Epidermal melanocyte (primary cell): ENCODE data around the gene PTPRF.
"Not testable (repeated sequence)": the region's sequence is repeated elsewhere in the genome, so short reads cannot be mapped to it uniquely, and the experiment has no call there.

ENCODE experiments used
- DNase-seq: peaks from one replicate; pipeline ENCODE4 v3.0.0; 2011; ENCODE audit warnings: low spot score; ENCODE audit not compliant: insufficient read length

PTPRF gene

DNA sequence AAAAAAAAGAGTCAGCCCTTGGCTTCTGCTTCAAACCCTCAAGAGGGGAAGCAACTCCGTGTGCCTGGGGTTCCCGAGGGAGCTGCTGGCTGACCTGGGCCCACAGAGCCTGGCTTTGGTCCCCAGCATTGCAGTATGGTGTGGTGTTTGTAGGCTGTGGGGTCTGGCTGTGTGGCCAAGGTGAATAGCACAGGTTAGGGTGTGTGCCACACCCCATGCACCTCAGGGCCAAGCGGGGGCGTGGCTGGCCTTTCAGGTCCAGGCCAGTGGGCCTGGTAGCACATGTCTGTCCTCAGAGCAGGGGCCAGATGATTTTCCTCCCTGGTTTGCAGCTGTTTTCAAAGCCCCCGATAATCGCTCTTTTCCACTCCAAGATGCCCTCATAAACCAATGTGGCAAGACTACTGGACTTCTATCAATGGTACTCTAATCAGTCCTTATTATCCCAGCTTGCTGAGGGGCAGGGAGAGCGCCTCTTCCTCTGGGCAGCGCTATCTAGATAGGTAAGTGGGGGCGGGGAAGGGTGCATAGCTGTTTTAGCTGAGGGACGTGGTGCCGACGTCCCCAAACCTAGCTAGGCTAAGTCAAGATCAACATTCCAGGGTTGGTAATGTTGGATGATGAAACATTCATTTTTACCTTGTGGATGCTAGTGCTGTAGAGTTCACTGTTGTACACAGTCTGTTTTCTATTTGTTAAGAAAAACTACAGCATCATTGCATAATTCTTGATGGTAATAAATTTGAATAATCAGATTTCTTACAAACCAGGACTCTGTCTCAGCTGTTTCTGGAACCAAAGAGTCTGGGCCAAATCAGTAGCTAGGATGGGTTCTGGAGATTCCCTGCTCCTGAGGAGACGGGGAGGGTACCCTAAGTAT, 92.5 kb downstream of the PTPRF start:
- no peak for DNase-seq

DNA sequence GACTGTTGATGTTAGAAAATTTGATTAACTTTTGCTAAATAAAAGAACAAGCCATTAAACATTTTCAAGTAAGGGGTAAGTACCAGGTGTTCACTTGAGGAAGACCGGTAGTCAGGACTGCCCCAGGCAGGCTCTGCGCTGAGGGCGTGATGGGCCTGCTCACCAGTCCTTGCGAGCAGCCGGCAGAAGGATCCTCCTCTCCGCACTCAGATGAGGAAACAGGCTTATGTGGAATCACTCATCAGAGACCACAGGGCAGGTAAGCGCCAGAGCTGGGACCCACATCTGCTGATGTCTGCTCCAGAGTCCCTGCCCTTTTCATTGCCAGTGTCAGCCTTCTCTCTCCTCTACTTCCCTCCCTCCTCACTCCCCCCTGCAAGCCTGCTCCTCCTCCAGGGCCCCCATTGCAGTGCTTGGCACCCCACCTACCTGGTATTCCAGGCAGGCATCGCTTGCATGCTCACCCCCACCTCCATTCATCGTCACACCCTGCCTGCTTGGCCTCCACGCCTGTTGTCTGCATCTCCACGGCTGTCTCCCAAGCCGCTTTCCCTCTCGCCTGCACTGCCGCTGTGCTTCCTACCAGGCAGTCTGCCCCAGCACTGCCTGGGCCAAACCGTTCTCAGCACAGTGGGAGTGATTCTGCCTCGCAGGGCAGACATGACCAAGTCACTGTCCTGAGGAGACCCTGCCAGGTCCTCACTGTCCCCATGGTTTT, 94.5 kb downstream of the PTPRF start:
- no peak for DNase-seq

DNA sequence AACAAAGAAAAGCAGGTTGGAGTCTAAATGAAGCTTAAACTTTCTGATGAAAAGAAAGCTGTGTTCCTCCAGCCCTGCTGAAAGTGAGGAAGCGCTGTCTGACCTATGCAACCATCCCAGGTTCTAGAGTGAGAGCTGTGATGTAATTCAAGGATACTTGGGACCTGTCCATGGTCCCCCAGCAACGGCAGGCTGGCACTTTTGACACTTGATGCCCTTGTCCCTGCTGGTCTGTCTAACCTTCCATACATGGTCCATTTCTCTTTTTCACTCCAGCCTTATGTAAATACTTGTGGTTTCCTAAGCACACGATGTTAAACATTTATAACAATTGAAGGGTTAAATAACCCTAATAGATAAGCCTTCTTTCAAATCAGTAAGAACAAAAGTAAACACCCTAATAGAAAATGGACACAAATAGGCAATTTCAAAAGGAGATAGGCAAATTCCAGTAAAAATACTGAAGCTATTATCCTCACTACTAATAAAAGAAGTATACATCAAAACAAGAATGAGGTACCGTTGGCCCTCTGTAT, 101.5 kb downstream of the PTPRF start:
- no peak for DNase-seq

DNA sequence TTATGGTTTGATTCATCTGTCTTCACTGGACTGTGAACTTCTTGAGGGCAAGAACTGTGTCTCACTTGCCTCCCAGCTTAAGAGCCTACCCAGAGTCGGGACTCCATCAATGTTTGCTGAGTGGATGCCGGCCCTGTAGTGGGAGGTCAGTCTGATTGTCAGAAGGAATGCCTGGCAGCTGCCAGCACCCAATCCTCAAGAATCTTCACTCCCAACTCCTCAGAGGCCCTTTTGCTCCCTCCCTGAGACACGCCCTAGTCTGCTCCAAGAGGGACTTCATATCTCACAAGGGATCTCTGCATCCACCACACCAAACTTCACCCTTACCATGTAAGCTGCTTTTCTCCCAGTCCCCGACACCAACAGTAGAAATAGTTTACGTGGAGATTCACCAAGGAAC, 104.0 kb downstream of the PTPRF start:
- no peak for DNase-seq

DNA sequence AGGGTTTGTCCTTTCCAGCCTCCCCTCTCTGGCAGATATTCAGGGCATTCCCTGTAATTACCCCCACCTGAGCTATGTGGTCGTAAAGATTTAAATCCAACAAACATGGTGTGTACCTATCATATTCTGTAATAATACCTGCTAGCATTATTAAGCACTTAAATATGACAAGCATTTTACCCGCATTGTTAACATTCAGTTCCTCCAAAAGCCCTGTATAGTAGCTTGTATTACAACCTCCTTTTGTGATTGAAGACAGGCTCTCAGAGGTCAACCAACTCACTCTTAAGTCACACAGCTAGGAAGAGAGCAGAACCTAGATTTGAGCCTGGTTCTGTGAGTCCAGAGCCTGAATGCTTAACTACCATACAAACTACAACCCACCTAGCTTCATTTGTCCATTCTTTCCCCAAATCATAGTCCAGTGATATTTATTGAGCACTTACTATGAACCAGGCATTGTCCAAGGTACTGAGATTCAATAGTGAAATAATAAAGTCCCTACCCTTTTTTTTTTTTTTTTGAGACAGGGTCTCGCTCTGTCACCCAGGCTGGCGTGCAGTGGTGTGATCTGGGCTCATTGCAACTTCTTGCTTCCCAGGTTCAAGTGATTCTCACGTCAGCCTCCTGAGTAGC, 105.4 kb downstream of the PTPRF start:
- DNase-seq = no peak

DNA sequence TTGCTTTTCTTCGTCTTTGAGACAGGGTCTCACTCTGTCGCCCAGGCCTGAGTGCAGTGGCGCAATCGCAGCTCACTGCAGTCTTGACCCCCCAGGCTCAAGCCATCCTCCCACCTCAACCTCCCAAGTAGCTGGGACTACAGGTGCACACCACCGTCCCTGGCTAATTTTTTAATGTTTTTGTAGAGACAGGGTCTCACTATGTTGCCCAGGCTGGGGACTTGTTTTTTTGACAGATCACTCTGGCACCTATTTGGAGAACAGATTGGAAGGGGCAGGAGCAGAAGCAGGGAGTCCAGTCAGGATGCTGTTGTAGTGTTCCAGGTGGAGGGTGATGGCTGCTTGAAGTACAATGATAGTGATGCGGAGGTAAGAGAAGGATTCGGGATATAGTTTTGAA, 106.6 kb downstream of the PTPRF start:
- DNase-seq = no peak

DNA sequence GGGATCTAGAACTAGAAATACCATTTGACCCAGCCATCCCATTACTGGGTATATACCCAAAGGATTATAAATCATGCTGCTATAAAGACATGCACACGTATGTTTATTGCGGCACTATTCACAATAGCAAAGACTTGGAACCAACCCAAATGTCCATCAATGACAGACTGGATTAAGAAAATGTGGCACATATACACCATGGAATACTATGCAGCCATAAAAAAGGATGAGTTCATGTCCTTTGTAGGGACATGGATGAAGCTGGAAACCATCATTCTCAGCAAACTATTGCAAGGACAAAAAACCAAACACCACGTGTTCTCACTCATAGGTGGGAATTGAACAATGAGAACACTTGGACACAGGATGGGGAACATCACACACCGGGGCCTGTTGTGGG, 107.7 kb downstream of the PTPRF start:
- not testable (repeated sequence) for DNase-seq

DNA sequence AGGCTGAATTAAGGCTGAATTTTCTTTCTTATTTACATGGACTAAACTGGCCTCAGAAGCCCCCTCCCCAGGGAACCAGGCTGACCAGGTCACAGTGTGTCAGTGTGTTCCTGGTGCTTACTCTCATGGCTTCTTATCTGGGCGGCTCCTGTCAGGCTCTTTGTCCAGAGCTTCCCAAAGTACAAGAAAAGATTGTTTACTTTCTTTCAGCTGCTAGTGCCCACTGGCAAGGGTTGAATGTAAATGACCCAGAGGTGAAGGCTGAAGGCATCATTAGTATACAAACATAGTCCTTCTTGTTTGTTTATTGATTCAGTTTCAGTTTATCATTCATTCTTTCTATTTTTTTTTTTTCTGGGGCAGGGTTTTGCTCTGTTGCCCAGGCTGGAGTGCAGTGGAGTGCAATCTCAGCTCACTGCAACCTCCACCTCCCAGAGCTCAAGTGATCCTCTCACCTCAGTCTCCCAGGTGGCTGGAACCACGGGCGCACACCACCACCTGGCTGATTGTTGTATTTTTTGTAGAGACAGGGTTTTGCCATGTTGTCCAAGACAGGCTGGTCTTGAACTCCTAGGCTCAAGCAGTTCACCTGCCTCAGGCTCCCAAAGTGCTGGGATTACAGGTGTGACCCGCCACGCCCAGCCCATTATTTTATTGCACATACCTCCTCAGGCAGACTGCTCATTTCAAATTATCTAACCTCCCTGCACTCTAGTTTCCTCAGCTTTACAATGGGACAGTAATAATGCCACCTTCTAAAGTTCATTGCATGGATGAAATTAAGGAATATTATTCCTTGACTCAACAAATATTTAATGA, 109.5 kb downstream of the PTPRF start:
- DNase-seq = no peak

DNA sequence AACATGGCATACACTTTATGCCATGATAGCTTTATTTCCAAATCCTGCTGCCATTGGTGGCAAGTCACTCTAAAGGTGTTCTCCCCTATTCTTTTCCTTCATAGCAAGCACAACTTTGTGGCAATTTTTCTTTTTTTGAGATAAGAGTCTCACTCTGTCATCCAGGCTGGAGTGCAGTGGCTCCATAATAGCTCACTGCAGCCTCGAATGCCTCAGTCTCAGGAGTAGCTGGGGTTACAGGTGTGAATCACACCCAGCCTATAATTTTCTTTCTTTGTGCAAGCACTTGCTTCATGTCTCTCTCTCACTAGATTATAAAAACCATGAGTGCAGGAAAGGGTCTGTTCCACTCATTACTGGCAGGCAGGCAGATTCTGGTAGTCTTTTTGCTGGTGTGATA, 113.9 kb downstream of the PTPRF start:
- no peak for DNase-seq

DNA sequence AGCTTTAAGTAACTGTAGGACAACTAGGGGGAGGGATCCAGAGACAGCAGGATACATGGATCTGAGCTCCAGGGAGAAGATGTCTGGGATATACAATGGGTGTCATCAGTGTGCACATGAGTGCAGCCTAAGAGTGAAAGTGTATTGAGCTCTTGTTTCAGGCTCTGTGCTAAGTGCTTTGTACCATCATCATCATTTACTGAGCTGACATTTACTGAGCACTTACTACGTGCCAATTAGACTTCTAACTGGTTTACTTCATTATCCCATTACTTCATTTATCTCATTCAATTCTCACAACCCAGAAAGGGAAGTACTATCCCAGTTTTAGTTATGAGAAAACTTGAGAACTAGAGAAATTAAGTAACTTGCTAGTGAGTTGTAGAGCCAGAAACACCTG, 114.8 kb downstream of the PTPRF start:
- DNase-seq = no peak

DNA sequence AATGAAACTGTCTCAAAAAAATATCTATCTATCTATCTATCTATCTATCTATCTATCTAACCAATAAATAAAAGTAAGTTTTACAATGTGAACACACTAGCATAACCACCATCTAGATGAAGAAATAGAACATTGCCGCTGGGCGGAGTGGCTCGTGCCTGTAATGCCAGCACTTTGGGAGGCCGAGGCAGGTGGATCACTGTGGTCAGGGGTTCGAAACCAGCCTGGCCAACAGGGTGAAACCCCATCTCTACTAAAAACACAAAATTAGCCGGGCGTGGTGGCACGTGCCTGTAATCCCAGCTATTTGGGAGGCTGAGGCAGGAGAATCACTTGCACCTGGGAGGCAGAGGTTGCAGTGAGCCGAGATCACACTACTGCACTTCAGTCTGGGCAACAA, 116.6 kb downstream of the PTPRF start:
- not testable (repeated sequence) for DNase-seq

DNA sequence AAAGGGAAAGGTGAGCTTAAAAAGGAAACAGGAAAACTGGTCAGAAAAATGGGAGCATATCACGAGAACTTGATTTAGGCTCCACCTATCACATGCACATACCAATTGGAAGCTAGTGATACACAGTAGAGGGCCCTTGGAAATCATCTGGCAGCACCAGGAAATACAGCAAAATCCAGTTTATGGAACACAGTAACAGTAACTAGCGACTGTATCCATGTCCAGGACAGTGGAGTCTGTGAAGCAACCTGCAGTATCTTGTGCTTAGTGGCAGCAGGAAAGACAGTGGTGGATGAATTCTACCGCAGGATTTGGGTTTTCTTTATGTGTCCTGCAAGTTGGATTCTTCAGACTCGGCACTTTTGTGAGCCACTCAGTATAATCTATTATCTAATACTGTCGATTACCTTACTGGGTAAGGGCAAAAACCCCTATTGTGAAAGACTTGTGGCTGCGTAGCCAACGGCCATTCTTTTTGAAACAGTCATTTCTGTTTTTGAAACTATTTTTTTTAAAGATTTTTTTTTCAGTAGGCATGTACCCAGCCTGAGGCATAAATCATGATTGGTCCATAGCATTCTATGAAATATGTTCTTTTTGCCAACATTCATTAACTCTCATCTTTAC, 117.7 kb downstream of the PTPRF start:
- DNase-seq = no peak

DNA sequence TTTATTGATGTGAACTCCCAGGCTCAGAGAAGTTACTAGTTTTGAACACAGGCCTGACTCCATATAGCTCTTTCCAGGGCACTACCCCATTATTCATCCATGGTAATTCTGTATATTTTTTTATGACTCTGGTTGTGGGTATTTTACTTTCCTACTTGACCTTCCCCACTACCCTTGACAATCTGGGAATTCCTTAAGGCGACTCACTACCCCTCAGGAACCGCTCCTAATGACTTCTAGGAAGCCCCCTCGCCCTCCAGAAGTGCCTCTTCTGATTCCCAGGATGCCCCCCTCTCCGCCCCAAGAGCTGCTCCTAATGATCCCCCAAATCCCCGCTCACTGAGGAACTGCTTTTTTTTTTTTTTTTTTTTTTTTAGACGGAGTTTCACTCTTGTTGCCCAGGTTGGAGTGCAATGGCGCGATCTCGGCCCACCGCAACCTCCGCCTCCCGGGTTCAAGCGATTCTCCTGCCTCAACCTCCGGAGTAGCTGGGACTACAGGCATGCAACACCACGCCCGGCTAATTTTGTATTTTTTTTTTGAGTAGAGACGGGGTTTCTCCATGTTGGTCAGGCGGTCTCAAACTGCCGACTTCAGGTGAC, 118.3 kb downstream of the PTPRF start:
- DNase-seq = no peak

DNA sequence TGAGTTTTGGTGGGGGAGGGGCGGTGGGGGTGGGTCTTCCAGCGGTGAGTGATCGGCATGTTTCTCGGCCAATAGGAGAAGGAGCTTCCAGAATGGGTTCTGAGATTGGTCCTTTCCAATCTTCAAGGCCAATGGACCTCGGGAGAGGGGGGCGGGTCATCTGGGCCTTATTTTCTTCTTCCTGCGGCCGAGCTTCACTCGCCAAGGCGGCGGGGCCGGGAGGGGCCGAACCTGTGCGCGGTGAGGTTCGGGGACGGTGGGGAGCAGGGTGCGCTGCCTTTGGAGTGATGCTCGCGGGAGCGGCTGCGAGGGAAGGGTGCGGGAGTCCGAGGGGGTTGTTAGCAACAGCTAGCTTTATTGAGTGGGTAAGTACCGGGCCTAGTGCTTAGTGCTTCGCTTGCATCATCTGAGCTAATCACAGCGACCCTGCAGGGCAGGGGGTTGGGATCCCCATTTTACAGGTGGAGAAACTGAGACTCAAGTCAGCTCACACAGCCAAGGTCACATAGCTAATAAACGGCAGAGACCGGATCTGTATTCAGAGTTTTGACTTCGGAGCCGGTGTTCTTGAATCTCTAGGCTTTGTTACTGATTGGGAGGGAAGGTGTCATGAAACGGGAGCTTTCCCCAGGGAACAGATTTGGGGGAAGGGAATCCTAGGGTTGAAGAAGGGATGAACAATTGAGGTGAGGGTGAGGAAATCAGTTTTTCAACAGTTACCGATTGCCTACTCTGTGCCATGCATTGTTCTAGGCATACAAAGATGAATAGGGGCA, 119.8 kb downstream of the PTPRF start:
- peak; percentile 99 for DNase-seq

DNA sequence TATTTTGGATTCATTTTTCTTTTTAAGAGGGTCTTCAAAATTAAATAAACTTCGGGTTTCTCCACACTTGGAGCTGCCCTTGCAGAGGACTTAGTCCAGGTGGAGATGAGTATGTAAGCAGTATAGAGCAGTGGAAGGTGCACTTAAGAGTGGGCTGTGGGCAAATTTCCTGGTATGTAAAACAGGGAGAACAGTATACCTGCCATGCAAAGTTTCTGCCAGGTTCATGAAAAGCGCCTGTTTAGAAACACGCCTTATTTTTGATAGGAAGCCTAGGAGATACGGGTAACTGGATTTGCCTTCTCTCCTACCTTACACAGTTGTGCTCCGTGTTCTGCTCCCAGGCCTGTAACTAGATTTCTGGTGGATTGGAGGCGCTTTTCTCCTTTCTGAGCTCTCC, 120.5 kb downstream of the PTPRF start:
- no peak for DNase-seq

DNA sequence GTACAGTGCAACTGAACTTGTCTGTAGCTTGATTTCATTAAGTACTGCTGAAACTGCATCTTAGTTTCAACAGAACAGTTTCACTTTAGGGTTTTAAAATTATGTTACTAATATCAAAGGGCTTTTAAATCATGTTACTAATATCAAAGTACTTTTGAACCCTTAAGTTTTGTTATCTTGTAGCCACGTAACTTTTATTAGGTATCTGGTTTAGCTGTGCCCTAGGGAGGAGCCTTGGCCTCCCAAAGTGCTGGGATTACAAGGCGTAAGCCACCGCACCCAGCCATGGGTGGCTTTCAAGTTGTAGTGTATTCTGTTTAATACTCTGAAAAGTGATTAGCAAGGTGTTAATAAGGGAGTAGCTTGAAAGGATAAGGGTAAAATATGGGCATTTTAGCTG, 121.2 kb downstream of the PTPRF start:
- DNase-seq = no peak

DNA sequence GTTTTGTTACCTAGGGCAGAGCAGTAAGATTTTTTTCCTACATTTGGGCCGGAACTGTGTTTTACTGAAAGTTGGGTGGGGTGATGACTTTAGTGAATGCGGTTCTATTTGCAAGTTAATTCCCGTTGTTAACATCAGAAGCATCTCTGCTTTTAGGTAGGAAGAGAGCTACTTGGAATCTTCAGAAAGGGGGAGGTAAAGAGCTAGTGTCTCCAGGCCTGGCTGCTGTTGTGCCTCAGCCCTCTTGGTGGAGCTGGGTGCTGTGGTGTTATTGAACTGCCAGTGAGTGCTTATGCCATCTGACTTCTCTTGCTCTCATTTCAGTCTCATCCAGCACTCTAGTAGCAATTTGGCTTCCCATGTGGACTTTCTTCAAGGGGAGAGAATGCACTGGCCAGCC, 122.7 kb downstream of the PTPRF start:
- no peak for DNase-seq

DNA sequence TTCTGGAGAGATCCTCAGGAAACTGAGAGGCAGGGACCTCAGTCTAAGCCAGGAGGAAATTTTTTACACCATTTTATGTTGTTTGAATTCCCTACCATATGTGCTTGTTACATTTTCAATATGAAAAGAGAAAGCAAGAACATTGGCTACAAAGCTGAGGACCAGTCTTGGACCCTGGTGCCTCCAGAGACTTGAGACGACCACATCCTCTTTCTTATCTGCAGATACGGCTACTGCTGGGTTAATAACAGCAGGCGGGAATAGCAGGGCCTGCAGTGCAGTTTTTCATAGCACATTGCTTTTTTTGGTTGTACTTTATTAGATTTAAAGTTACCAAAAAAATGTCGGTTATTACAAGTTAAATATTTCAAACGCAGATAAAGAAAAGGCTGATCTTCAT, 123.2 kb downstream of the PTPRF start:
- no peak for DNase-seq

DNA sequence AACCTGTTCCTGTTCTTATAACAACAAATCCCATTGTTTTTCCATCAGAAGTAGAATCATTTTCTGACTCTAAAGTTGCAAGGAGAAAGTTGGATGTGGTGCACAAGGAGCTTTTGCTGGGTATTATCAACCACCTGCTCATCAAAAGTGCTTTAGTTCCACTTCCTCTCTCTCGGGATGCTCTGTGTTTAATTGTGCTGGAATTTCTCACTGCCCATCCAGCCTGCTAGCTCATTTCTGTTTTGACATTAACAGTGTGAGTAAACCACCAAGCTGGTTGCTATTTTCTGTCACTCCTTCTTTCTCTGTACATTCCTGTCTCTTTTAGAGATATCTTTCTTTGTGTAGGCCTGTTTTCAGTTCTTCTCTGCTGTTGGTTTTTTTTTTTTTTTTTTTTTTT, 125.3 kb downstream of the PTPRF start:
- no peak for DNase-seq
